ENCODE data around the gene RC3H2. TPM values are rescaled to one million over a fixed set of nuclear protein-coding genes. Genes with fewer than 3 reads are reported as not detected.
A peak's percentile ranks its signal among the peaks of the same experiment; 100 is the strongest.

The RC3H2 gene
- total and polyA plus RNA-seq, 2 of the 13 experiments (the other 11 are each of a cell fraction or from before 2014, with no cell fraction given), result 21.0 to 36.4 TPM

DNA sequence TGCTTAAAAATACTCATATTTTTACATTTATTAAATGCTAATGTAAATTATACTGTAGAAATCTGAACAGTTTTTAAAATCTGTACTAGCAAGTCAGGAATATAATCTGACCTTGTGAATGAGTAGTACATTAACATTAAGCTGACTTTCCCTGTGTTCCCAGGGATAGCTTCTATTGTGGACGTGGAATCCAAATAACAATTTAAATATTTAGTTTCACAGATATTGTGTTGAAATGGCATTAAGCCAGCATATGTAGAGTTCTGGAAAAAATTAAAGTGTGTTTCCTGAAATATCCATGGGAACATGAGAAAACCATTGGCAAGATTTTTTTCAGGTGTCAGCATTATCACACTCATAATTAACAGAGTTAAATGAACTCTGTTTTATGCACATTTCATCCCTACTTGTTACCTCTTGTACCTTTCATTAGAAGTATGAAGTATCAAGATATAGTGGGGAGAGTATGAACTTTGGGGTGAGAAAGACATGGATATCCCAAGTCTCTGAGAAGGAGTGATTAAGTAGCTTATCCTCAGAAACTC, 41.4 kb upstream of the RC3H2 start:
- peaks cover 0 to 2% of the 10 kb centered on the region in 2 experiments; a peak in 2 of 5 replicates for H3K36me3 ChIP-seq (replicated peaks in 1 of 2; ENCODE audit: control insufficient read depth in 1 of 2, insufficient read depth in 2 of 2, low read length in 2 of 2)
- H3K4me3 ChIP-seq (replicated peaks in 1 of 3; ENCODE audit: insufficient read depth in 1 of 3, low read depth in 2 of 3, low read length in 3 of 3), result no peak overlapping the region
- FAIRE-seq (no peak), DNase-seq (ENCODE audit: low spot score) (no peak), ATAC-seq (no peak)
- H3K79me2 ChIP-seq (ENCODE audit: insufficient read depth, low read length), result peaks cover 88% of the 10 kb centered on the region
- no peak overlapping the region for H3K27ac ChIP-seq (ENCODE audit: extremely low read length, insufficient read depth, low read length)
- no peak overlapping the region for H3K9ac ChIP-seq (ENCODE audit: insufficient read depth, low read depth, low read length)
- WGBS (ENCODE audit: low lambda C conversion rate), result 97% methylated on average over 1 of the region's 1 CpG
- H3K4me1 ChIP-seq (ENCODE audit: insufficient read depth, low read length), result peaks cover 64% of the 10 kb centered on the region
- H4K20me1 ChIP-seq (ENCODE audit: insufficient read depth, low read length), result no peaks in the 10 kb centered on the region
- intact Hi-C loops (cut with micrococcal nuclease; ENCODE audit: unreplicated experiment), result loop anchor here (10.0 kb wide), 1 partner anchor 48 kb away; no protein-coding TSS in a partner anchor
- ChIA-PET POLR2A (interaction anchor here (0.8 to 1.4 kb wide), 2 partner anchors 15 to 34 kb away, joined by 3 read pairs; partner anchors contain the start of genes ZBTB26 and ZBTB6), CTCF (ENCODE audit: low intra/inter-chr PET ratio, low total read pairs) (no interaction called here)
- H3K4me2 ChIP-seq (ENCODE audit: low read depth, low read length), result no peak overlapping the region
- H2AFZ ChIP-seq (ENCODE audit: low read length), result no peak overlapping the region
- TF ChIP-seq MAFK (conservative IDR thresholded peaks at IDR 0.05 in 1 of 2, IDR thresholded peaks at IDR 0.05 in 1 of 2; ENCODE audit: low read length in 2 of 2), result peak; percentile 64 to 83; a peak in 3 of 4 replicates
- TF ChIP-seq MAFF (IDR thresholded peaks at IDR 0.05; ENCODE audit: low read depth, low read length), result peak; percentile 76
- no peak for TF ChIP-seq SKI (IDR thresholded peaks at IDR 0.05; ENCODE audit: partially characterized antibody)
- TF ChIP-seq, protein P1, sequence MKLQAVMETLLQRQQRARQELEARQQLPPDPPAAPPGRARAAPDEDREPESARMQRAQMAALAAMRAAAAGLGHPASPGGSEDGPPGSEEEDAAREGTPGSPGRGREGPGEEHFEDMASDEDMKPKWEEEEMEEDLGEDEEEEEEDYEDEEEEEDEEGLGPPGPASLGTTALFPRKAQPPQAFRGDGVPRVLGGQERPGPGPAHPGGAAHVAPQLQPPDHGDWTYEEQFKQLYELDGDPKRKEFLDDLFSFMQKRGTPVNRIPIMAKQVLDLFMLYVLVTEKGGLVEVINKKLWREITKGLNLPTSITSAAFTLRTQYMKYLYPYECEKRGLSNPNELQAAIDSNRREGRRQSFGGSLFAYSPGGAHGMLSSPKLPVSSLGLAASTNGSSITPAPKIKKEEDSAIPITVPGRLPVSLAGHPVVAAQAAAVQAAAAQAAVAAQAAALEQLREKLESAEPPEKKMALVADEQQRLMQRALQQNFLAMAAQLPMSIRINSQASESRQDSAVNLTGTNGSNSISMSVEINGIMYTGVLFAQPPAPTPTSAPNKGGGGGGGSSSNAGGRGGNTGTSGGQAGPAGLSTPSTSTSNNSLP (IDR thresholded peaks at IDR 0.05; ENCODE audit: low read depth, low read length), result no peak
- no peak for TF ChIP-seq ZSCAN20 (CRISPR knock-in tag; IDR thresholded peaks at IDR 0.05; ENCODE audit: borderline replicate concordance)
- TF ChIP-seq ZFP41 (CRISPR knock-in tag; IDR thresholded peaks at IDR 0.05; ENCODE audit: borderline replicate concordance), result no peak
- TF ChIP-seq ZNF543 (CRISPR knock-in tag; IDR thresholded peaks at IDR 0.05), result no peak
- TF ChIP-seq KLF13 (CRISPR knock-in tag; IDR thresholded peaks at IDR 0.05), result no peak
- TF ChIP-seq, protein P2, sequence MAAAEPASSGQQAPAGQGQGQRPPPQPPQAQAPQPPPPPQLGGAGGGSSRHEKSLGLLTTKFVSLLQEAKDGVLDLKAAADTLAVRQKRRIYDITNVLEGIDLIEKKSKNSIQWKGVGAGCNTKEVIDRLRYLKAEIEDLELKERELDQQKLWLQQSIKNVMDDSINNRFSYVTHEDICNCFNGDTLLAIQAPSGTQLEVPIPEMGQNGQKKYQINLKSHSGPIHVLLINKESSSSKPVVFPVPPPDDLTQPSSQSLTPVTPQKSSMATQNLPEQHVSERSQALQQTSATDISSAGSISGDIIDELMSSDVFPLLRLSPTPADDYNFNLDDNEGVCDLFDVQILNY (CRISPR knock-in tag; conservative IDR thresholded peaks at IDR 0.05), result no peak
- TF ChIP-seq, protein P3, sequence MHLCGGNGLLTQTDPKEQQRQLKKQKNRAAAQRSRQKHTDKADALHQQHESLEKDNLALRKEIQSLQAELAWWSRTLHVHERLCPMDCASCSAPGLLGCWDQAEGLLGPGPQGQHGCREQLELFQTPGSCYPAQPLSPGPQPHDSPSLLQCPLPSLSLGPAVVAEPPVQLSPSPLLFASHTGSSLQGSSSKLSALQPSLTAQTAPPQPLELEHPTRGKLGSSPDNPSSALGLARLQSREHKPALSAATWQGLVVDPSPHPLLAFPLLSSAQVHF (CRISPR knock-in tag; IDR thresholded peaks at IDR 0.05), result no peak
- H3K9me3 ChIP-seq (ENCODE audit: low read length), result no peaks in the 10 kb centered on the region
- in situ Hi-C loops (cut with HindIII; ENCODE audit: extremely low pct_ligation_motif_present, low pct_unique_long_range_greater_than_20kb), result no loop called here
- no TSS peak for BruUV-seq (replicated peaks)
- peaks cover 0 to under 1% of the 10 kb centered on the region in 2 experiments; a peak in 1 of 5 replicates for H3K27me3 ChIP-seq (ENCODE audit: control insufficient read depth in 1 of 2, insufficient read depth in 2 of 2, low read length in 2 of 2)
